NCI-H1092 treated with DMSO at 0.1 percent for 48 hours (cell line): ENCODE data around the gene CIB4.

Experiments used
- DNase-seq: peaks from one replicate; lab custom pipeline; 2025; lab: John Stamatoyannopoulos, UW

Gene CIB4

DNA sequence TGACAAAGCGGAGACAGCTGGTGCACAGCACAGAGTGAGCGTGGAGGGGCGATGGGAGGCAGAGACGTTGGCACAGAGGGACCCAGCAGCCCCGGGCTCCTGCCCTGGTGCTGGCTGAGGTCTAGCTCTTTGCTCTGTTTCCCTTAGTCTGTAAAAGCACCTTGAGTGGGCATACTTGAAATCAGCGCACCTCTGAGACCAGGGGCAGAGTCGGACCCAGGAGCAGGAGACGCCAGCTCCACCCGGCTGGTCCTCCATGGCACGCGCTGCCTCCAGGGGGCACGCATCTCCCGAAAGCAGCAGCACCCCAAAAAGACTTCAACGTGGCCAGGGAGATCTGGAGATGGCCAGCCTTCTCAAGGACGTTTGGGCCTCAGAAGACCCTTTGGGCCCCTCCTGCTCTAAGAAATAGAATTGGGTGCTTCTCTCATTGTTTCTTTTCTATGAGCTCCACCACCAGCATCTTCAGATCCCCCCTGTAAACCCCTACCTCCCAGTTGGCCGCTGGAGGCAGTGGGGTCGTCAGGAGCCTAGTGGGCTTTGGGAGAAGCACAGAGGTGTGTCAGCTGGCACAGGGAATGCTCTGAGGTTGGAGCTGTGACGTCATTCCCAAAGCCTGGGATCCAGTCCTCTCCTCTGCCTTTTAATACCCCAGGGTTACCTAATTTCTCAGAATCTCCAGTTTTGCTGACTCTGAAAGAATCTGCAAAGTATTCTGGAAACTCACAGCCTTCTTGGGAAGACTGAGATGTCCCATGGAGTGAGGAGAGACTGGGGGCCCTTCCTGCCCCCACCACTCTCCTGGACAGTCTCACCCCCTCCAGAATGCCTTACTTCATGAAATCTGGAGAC lies 58.9 kb downstream of the CIB4 start:
- DNase-seq: no peak

DNA sequence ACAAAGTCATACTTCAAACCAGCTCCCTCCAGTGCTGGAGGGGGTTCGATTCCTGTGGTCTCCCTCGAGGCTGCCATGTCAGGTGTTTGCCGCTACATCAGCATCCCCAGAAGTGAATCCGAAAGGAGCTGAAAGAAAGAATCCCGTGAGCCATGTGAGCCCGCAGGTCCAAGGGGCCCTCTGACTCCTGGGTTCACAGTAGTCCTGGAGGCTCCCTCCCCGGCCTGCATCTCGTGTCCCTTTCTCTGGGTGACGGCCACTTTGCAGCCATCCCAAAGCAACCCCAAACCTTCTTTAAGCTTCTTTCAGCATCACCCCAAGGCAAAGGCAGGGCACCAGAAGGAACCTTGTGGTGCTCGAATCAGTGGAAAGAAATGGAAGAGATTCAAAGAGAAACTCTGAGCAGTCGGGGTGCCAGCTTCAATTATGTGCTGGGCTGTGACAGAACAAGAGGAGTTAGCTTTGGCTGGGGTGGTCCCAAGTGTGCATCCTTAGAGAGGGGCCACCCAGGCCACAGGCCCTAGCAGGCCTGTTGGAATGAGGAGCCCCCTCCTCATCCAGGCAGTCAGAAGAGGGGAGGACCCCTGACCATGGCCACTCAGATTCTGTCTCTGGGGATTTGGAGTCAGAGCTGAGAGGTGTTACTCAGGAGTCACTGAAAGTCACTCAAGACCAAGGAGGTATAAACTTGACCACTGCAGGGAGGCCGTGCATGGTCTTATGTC lies 59.7 kb downstream of the CIB4 start:
- DNase-seq: no peak

DNA sequence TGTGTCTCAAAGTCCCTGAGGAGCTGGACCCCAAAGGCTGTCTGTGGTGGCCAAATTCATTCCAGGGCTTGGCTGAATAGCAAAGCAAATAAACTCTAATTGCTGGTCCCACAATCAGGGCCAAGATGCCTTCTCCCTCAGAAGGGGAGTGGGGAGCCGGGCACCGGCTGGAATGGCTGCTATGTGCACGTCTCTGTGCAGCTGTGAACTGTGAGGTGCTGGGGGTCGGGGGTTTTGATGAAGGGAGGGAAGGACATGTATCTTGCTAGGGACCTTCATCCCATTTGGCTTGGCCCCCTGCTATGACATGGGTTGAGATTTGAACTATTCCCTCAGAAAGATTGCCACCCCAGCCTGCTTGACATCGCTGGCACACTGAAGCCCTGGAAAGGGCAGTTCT lies 60.4 kb downstream of the CIB4 start:
- no peak for DNase-seq

DNA sequence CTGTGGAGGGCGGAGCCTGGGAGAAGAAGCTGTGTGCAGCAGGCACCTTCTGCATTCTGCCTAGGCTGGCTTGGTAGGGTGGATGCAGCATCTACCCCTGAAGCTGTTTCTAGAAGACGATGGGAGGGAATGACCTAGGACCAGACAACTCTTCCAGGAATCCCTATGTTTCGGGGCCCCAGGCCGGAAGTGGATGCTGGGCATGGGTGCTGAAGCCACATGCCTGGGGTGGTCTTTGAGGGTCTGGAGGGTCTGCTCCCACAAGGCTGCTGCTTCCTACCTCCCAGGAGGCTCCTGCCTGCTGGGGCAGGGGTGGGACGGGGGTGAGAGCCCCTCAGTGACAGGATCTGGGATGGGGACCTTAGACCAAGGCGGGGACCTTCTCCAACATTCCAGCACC lies 61.0 kb downstream of the CIB4 start:
- DNase-seq: no peak

DNA sequence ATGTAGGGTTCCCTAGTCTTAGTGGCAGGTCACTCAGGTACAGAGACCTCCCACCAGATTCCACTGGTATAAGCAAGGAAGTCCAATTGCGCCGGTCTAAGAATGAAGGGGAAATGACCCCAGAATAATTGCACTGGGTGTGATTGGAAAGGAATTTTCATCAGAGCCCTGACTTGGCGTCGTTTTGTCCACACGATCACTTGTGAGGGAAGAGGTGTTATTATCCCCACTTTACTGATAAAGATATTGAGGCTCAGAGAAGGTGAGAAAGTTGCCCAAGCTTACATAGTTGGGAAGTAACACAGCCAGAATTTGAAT lies 61.5 kb downstream of the CIB4 start:
- DNase-seq: no peak

DNA sequence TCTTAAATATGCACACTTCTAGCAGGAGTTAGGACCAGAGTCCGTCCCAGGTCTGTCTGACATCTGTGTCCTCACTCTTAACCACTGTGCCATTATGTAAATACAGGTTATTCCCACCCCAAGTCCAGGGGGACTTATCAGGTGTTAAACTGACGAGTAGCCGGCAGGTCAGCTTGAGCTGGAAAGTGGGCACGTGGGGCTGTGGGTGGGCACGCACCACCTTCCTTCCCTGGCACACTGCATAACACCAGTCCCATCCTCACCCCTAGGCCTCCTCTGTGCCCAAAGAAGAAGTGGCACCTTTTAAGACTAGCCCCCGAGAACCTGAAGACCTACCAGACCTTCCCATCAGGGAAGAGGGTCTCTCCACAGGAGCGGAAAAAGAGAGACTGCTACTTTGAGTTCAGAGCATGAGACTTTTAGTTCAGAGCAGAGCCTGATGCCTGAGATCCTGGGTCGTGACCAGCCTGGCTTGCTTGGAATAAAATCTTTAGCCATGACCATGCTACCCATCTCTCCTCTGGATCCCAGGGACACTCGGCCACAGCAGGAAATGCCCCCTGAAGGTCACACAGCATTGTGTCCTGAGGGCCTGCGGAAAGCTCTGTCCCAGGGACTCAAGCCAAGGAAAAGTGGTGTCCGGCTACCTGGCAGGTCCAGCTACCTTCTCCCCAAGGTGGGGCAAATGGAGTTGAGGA lies 62.0 kb downstream of the CIB4 start:
- no peak for DNase-seq

DNA sequence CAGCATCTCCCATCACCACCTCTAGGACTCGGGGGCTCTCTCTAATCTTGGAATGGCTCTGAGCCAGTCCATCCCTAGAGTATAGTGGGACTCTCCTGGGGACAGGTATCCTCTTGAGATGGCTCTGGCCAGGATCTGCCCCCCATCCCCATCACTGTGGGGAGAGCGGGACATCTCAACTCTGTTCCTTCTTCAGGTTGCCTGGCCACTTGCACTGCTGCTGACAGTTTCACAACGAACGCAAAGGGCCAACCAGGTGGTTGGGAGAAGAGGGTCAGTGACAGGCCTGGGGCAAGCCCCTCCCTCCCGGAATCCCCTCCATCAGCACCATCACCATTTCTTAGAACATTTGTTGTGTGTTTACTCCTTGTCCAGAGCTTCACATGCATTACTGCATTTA lies 62.6 kb downstream of the CIB4 start:
- DNase-seq: no peak

DNA sequence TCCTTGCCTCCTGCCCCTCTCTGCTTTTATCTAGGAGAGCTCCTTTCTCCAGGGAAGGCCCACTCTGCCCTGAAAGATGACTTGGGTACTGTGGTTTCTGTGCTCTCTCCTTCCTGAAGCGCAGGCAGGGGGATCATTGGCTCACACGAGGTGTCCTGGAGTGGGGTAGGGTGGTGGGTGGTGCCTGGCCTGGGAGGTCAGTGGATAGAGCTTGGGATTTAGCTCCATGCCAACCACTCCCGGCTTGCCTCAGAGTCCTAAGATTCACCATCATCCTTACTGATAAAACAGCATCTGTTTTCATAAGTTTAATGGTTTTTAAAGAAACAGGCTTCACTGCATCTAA lies 63.1 kb downstream of the CIB4 start:
- no peak for DNase-seq

DNA sequence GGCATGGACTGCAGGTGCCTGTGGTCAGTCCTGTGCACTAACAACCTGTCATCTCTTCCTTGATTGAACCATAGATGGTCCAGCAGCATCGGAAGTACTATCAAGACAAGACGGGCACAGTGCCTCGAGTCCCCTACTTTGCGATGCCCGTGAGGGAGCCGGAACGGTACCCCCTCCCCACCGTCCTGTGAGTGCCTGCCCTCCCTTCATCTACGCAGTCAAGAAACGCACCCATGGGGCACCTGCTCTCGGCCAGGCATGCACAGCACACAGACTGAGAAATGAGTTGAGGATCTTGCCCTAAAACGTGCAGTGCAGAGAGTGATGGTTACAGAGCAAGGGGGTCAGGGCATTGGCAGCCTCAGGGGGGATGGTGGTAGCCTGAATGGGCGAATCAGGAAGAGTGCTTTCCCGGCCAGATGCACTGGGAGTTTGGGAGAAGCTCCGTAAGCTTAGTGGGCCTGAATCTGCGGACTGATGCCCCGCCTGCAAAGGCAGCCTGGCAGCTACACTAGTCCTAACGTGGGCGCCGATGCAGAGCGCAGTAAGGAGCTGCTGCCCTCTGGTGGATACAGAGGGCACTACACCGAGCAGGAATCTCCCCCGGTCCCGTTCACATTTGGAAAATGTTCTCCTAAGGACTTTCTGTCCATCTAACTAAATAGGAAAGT lies 63.6 kb downstream of the CIB4 start:
- peak; percentile 52 for DNase-seq

DNA sequence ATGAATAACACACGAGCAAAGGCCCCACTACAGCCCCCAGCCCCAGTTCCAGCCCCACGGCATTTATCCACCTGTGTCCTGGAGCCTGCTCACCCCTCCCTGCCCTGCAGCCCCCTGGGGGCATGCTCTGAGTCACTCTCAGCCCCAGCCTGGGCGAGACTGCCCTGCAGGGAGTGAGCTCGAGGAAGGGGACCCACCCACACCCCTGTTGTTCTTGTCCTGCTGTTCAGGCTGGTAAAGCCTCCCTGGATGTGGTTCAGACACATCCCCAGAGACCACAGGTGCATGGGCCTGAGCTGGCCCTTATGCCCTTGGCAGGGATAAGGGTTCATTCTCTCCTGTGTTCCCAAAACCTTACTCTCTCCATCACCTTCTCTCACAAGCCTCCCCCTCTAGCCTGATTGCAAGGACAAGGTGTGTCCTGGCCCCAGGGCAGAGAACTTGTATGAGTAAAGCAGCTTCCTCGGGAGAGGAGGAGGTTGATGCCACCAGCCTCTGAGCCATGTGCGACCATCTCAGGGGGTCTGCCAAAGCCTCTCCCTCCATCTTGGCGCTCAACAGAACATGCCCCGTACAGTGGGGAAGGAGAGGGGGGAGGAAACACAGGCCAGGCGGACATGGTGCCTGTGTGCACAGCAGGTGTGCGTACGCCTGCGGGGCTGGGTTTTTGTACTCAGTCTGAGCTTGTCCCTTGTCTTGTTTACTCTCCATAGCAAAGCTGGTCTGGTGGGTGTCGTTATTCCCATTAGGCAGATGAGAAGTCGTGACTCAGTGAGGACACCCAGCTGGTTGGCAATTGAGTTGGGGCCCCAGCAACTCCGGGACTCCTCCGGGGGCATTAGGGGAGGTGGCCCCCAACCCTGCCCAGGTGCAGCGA lies 64.4 kb downstream of the CIB4 start:
- peak; percentile 29 for DNase-seq

DNA sequence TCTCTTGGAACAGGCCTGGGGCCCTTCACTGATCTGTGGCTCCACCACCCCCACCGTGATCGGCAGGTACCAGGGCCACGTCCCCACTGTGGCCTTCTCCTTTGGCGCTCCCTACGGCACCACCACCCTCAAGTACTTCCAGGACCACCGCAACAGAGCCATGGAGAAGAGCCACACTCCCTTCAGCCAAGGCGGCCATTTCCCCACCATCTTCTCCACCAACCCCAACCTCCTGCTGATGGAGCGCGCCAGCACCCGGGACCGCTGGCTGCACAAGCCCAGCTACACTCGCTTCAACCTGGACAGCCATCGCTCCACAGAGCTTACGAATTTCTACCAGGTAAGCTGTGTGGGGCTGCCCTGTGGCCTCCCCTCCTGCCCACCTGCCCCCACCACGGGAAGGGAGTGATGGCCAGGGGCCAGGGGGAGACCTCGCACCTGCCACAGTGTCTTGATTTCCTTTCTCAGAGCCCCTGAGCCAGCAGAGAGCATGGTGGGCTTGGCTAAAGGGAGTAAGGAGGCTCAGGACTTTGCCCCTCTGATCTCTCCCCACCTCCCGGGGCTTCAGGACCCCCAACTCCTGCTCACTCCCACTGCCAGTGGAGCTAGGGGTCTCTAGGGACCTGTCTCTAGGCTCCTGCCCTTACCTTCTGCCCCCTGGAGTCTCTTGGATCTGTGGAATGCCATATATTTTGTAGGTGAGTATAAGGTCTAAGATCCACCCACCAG lies 65.2 kb downstream of the CIB4 start:
- DNase-seq: no peak

DNA sequence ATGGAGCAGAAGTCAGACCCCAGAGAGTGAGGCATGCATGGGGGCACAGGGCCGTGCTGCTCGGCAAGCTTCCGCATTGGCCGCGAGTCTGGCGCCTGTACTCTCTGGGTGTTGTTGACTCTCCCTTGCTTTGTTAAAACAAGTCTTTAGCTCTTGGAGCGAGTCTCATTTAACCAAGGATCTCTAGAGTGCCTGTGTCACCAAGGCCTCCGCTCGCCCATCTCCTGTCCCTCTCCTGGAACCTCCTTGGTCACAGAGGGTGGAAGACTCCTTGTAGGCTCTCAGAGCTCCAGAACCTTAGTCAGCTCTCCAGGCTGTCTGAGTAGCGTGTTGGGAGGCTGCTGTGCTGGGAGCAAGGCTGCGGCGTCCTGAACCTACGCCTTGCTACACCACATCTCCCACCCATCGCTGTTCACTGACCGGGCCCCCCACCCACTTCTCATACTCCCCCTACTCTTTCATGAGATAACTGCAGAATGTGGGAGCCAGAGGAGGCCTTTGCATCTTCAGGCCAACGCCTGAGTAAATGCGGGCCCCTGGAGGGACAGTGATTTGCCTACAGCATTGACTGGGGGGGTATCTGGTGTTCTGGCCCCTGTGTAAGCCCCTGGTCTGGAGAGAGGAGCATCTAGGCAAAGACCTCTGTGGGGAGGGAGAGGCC lies 66.1 kb downstream of the CIB4 start:
- DNase-seq: no peak

DNA sequence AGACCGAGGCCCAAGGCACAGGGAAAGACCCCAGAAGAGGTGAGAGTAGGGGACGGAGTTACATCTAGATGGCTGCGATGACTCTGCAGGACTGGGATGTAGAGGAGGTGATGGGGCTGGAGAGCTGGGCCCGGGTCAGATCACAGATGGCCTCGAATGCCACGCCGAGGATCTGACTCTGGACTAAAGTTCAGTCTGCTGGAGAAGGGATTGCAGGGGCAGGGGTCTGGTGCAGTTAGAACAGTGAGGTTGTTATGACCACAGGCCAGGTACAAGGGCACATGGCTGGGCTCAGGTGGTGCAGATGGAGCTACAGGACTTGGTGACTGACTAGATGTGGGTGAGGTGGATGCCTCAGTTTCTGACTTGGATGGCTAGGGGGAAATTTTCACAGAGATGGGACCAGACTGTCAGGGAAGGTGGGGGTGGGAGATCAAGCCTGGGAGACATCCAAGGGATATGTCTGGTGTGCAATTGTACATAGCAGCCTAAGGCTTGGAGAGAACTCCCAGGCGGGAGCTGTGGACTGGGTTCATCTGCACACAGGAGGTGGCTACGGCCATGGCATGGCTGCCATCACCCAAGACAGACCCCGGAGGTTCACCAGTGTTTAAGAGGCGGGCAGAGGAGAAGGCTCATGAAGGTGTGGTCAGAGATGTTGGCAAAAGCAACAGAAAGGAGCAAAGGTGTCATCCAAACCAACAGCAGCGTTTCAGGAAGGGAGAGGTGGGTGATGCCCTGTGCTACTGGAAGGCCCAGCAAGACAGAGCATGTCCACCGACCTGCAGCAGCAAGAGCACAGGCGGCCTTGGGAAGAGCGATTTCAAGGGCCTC lies 66.9 kb downstream of the CIB4 start:
- DNase-seq: no peak

DNA sequence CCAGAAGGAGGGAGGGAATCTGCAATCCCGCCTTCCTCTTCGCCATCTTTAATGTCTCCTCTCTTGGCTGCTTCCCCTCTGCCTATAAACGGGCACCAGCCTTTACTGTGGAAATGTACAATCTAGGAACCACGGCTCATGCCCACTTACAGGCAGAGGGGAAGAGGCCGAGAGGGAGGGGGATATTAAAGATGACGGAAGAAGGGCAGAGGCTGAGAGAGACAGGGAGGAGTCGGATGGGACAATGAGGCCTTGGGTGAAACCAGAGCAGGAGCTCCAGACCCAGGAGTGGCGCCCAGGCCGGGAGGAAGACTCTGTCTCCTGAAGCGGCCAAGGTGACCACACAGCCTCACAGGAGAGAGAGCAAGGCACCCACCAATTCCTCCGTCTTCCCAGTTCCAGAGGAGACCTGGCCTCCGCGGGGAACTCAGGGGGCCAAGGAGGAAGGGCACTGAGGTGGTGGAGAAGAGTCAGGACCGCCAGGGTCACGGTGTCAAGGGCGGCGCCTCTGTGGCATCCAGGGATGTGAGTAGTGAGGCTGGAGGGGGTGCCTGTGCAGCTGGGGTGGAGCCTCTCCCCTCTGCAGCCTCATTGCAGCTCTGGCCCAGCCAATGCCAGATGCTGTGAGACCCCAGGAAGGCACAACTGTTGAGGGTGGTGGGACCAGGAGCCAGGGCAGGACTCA lies 67.8 kb downstream of the CIB4 start:
- DNase-seq: no peak

DNA sequence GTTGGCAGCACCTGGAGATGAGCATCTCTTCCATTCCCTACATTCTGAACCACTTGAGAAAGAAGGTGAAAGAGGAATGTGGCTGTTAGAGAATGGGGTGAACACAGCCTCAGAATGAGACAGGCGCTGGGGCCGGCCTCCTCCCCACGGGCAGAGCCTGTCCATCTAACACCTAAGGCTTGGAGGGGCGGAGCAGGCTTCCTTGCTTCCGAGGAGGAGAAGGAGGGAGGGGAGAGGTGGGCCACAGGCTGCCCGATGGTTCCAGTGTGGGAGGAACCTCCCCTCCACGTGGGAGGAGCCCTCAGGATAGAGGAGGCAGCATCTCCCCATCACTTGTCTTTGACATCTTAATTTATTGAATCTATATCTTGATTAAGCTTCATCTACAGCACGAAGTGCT lies 68.6 kb downstream of the CIB4 start:
- DNase-seq: no peak

DNA sequence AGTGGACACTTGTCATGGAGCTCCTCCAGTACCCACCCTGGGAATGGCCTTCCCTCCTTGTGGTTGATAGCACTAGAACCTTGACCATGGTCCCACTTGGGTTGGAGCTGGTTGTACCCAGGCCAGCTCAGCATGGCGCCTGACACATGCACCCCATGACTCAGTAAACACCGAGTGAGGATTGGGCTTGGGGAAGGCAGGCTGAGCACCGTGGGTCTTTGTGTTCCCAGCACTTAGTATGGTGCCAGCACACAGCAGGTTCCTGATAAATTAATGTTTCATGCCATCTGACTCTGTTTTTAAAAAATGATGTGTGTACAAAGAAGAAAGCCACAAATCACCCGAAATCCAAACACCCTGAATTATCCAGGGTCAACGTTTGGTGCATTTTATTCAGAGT lies 69.8 kb downstream of the CIB4 start:
- no peak for DNase-seq

DNA sequence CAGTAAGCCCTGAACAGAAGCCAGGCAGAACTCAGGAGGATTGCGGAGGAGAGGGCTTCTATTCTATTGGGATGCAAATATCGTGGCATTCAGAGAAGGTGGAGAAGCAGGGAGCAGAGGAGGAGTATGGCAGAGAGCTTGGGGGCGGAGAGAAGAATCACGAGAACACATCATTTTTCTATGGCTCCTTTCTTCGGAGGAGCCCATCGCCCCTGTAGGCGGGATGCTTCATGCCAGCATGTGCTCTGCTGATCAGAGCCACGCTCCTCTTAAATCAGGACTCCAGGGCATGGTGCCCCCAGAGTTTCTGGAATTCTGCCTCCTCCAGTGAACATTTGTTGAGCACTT lies 71.1 kb downstream of the CIB4 start:
- no peak for DNase-seq

DNA sequence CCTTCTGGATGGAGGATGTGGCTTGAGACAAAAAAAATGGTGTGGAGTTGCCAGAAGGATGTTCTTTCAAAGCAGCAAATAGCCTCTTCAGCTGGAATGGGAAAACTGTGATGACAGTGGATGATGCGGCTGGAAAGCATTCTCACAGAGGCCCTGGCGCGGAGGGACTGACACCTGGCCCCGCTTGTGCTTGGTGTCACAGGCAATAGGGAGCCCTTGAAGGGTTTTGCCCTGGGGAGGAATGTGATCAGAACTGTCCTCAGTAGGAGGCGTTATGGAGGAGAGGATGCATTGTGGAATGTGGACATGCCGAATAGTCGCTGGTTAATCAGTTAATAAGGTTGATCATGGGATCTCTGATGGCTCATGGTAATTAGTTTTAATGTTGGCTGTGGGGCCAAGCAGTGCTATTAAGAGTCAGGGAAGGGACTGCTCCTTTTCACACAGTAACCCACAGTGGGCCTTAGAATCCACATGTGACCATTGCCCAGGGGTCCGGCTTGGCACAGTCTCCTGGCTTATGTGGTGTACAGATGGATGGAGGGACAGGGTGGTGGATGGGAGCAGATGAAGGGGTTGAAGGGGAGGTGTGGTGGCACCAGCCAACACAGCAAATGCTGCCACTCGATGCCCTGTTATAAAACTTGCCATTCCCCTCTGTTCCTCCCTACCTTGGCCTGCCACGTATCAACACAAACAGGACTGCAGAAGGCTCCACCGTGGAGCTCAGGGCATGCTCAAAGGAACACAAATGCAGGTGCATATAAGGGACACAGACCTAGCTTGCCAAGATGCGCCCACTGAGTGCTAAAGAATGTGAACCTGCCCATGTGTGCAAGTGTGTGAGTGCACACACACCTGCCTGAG lies 71.7 kb downstream of the CIB4 start:
- DNase-seq: no peak
